GM18520 (cell line): ENCODE results near the gene TOR1B.

Experiments
- ATAC-seq: cut with Tn5 transposase; IDR thresholded peaks from one replicate; pipeline ENCODE4 v1.9.1; 2021; ENCODE audit not compliant: unreplicated experiment

Gene TOR1B

GRCh38 chr9:129839324-129840023 lies 36.5 kb downstream of the TOR1B start:
- ATAC-seq = no peak

DNA sequence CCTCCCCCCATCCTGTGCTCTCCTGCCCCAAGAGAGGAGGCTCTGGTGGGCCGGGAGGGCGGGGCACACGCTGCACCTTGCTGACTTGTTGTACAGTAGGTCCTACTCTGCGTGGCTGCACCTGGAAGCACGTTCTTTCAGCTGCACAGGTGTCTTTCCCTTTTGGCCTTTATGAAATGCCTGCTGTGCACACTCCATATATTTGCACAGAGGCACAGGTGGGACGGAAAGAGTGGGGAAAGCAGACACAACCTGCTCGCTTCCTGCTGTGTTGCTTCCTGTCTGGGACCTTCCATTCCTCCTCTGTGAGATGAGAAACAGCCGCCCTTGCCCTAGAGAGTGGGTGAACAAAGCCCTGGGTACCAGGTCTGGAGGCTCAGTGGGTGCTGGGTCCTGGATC lies 37.0 kb downstream of the TOR1B start:
- no peak for ATAC-seq

GRCh38 chr9:129841071-129841470 lies 38.1 kb downstream of the TOR1B start:
- ATAC-seq = no peak

DNA sequence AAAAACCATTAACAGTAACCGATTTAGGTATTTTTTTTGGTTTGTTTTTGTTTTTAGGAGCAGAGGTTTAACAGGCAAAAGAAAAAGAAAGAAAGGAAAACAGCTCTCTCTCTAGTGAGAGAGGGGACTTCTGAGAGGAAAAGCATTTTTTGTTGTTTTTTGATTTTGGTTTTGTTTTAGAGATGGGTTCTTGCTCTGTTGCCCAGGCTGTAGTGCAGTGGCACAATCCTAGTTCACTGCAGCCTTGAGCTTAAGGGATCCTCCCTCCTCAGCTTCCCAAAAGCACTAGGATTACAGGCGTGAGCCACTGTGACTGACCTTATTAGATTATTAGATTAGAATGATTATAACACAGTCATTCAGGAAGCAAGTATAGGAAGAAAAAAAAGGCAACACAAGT lies 42.4 kb downstream of the TOR1B start:
- ATAC-seq = no peak

DNA sequence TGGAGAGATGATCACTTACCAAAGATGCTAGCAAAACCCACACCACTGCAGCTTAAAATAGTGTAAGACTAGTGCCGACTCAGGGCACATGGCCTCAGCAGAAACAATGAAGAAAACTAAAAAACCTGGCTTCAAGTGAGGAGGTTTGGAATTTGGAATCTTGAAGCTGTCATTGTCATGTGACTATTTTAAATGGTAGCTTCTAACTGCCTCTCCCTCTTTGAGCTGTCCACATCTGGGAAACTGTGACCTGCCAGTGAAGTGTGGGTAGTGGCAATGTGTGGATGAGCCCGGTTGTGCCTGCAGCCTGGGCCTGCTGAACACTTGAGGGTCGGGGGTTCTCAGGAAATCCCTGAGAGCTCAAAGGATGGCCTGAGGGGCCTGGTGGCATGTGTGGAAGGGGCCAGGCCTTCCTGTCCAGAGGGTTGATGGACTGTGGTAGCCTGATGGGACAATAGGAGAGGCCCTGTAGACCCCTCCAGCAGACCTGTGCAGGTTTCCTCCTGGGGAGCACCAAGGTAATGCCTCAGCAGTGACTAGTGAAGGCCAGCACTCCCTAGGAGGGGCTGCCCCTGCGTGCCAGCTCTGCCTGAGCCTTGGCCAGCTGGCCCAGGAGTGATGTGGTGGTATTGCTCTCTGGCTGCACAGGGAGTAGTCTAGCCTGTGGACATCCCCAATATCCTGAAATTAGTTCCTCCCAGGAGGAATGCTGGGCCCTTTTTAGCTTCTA lies 45.9 kb downstream of the TOR1B start:
- ATAC-seq = no peak

GRCh38 chr9:129849901-129850300 lies 46.9 kb downstream of the TOR1B start:
- no peak for ATAC-seq

GRCh38 chr9:129850821-129851550 lies 48.0 kb downstream of the TOR1B start:
- ATAC-seq = no peak

- ATAC-seq = no peak
Measured at GRCh38 chr9:129851821-129852220, 48.8 kb downstream of the TOR1B start.

DNA sequence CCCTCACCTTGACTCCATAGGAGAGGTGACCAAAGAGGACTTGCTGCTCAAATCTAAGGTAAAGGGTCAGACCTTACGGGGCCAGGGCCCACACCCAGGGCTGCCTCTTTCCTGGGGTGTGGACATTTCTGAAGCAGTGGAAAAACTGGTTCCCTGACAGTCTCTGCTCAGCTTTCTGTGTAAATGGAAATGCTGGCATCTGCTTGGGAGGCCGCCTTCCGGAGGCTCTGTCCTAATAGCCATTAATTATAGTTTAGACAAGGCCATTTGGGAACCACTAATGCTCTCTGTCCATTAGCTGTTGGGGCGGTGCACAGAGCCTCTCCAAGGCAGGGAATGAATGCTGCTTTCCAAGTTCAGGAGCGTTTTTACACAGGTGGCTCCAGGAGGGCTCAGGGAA lies 49.6 kb downstream of the TOR1B start:
- no peak for ATAC-seq

DNA sequence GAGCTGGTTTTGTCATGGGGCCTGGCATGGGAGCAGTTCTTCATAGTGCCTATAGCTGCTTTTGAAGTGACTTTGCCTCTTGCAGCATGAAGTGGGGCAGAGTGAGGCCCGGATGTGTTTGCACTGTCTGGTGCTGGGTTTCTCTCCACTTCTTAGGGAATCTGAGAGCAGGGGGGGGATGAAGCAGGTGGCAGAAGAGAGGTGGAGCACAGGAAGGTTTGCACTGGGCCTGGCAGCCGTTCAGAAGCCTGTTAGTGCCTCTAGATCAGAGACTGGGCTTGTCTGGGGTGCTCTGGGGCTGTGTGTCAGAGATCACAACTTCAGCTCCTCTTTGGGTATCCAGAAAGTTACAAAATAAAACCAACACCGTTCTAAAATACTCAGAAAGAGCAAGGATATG lies 50.6 kb downstream of the TOR1B start:
- no peak for ATAC-seq

DNA sequence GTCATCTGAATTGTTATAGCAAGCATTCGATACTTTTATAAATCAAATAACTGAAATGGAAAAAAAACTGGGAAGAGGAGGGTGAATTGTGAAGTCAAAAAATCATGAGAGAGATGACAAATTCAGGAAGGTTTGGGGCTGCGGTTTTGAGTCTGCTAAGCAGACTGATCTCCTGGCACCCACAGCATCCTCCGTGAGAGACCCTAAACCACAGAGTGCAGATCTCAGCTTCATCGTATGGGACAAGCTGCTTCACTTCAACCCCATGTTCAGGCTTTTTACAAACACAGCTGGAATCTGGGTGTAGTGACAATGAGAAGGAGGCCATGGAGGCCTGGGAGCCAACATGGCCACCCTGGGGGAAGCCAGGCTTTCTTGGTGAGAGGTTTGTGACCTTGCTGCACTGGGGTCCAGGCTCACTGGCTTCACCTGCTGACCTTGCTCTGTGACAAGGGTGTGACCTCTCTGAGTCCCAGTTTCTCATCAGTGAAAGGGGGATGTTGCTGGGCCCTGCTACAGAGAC lies 51.7 kb downstream of the TOR1B start:
- no peak for ATAC-seq

DNA sequence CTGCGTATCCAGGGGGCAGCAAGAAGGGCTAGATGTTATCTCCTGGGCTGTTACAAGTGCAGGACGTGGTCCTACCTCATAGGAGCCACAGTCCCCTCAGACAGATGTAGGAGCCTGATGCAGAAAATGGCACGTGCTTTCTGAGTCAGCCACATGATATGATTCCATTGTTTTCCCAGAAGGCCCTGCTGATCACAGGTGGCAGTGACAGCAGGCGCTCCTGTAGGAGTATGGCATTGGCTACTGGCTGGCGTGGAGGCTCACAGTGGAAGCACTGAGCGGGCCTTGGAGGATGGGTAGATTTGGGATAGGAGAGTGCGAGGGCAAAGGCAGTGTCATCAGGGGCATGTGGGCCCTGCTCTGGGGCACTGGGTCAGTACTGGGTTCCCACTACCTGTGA lies 54.2 kb downstream of the TOR1B start:
- no peak for ATAC-seq

DNA sequence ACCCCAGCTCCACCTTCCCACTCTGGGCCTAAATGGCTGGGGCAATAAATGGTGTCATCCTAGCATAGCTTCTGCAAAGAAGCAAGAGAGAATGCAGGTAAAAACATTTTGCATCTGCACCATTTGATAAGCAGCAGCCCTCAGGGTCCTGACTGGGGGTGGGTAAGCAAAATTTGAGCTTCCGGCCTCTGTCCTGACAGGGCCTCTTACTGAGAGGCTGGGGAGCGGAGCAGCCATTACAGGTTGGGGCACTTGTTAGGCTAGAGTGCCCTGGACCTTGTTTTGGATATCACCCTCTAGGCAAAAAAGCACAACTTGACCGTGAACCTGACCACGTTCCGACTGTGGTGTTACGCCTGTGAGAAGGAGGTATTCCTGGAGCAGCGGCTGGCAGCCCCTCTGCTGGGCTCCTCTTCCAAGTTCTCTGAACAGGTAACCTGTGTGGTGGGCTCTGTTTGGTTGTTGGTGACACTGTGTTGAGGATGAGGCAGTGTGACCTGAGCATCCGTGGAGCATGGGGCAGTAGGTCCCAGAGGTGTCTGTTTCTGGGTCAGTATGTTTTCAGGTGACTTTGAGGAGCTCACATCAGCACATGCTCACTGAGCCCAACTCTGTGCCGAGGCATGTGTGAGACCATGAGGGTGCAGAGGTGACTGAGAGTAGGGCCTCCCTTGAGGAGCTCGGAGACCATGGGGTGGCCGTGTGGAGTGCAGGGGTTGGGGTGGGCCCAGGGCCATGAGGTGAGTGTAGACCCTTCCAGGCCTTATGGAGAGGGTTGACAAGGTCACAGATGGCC lies 55.4 kb downstream of the TOR1B start:
- ATAC-seq = no peak
